Mucosa of rectum (tissue), 2 donors: ENCODE measurements around the gene CXCR5.
A peak's percentile ranks its signal among the peaks of the same experiment; 100 is the strongest.

ENCODE experiments used
- H3K27ac ChIP-seq, 2 donors: one replicate each; pipeline ENCODE4 v1.7.0; 2013; ENCODE audit warnings: inconsistent platforms in 2 of 2, low read depth in 2 of 2, low read length in 2 of 2
- H3K27me3 ChIP-seq, 2 donors: one replicate each; pipeline ENCODE4 v1.7.0; 2013; ENCODE audit warnings: low read length in 2 of 2; ENCODE audit not compliant: control insufficient read depth in 2 of 2, insufficient read depth in 2 of 2
- H3K36me3 ChIP-seq, 2 donors: one replicate each; pipeline ENCODE4 v1.7.0; 2013; ENCODE audit warnings: low read length in 2 of 2; ENCODE audit not compliant: control insufficient read depth in 2 of 2, insufficient read depth in 2 of 2
- H3K4me1 ChIP-seq, 2 donors: one replicate each; pipeline ENCODE4 v1.7.0; 2013; ENCODE audit warnings: low read length in 2 of 2, mild to moderate bottlenecking in 1 of 2; ENCODE audit not compliant: control insufficient read depth in 2 of 2, insufficient read depth in 2 of 2
- H3K4me3 ChIP-seq, 2 donors: one replicate each; pipeline ENCODE4 v1.7.0; 2013; ENCODE audit warnings: low read length in 2 of 2
- H3K9ac ChIP-seq, 2 donors: one replicate each; pipeline ENCODE4 v1.7.0; 2013; ENCODE audit warnings: low read length in 2 of 2, low read depth in 1 of 2, mild to moderate bottlenecking in 1 of 2
- H3K9me3 ChIP-seq, 2 donors: one replicate each; pipeline ENCODE4 v1.7.0; 2013; ENCODE audit warnings: low read length in 2 of 2; ENCODE audit not compliant: control insufficient read depth in 2 of 2
- donor health status: healthy.
- donor health status: Normal muscosa, but diverticular disease.

CXCR5 gene

DNA sequence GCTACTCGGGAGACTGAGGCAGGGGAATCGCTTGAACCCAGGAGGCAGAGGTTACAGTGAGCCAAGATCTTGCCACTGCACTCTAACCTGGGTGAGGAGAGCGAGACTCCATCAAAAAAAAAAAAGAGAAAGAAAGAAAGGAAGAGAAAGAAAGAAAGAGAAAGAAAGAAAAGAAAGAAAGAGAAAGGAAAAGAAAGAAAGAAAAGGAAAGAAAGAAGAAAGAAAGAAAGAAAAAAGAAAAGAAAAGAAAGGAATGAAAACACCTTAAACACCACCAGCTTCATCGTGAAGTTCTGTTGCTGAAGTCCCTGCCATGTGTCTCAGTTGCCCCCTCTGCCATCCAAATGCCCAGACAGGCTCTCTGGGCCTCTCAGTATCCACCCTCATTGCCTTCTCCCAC is 9.9 kb upstream of the CXCR5 start:
- Histone ChIP-seq H3K4me3 (no peak overlapping the region), H3K36me3 (no peaks in the 10 kb centered on the region), H3K9me3 (no peaks in the 10 kb centered on the region), H3K9ac (no peak overlapping the region), H3K27me3 (no peaks in the 10 kb centered on the region), H3K27ac (no peak overlapping the region), H3K4me1 (peaks cover 10% of the 10 kb centered on the region in 2 donors)

DNA sequence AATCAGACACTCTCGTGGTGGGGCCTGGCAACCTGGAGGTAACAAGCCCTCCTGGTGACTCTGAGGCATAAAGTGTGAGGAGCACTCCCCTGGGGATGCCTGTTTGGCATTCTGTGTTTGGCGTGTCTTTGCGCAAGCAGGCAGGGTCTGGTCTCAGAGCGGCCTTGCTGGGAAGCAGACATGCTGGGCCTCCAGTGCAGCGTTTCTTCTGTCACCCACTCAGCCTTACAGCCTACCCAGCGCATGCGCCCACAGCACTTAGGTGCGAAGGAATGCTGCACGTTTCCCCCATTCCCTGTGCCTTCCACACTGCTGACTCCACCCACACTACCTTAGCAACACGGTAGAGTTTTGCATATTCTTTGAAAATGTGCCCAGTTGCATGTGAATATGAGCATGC is 7.4 kb upstream of the CXCR5 start:
- peaks cover 0 to 4% of the 10 kb centered on the region in 2 donors for H3K4me1 ChIP-seq
- H3K36me3 ChIP-seq: no peaks in the 10 kb centered on the region
- H3K9ac ChIP-seq: no peak overlapping the region
- peak overlapping the region in 1 of 2 donors; percentile 22 for H3K4me3 ChIP-seq
- peak overlapping the region in 1 of 2 donors; percentile 75 for H3K27ac ChIP-seq
- no peaks in the 10 kb centered on the region for H3K9me3 ChIP-seq
- no peaks in the 10 kb centered on the region for H3K27me3 ChIP-seq

DNA sequence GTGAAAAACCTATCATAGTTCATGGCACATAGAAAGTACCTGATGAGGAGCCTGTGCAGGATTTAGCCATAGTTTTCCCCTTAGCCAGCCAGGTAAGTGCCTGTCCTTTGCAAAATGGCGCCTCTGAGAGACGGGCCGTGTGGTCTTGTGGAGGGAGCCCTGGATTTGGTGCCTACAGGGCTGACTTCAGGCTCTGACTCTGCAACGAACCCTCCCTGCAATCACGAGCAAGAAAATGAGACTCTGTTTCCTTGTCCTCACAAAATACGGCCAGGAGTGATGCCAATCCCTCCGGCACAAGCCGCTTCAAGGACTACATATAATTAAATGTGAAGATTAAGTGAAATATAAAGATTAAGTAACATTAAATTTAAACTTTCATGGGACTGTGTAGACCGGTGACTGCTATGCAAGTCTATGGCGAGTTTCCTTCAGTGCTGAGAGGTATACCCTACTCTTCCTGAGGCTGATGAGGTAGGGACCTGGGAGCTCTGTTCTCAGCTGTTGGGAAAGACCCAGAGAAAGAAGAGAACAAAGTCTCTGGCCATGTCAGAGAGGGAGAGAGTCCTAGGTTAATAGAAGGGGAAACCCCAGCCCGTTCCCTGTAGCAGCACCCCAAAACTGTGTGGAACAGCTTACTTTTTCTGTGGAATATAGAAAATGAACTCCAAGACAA is 6.1 kb upstream of the CXCR5 start:
- peak overlapping the region in 1 of 2 donors; percentile 25 for H3K27ac ChIP-seq
- no peak overlapping the region for H3K9ac ChIP-seq
- H3K4me3 ChIP-seq: no peak overlapping the region
- no peaks in the 10 kb centered on the region for H3K27me3 ChIP-seq
- H3K36me3 ChIP-seq: no peaks in the 10 kb centered on the region
- H3K4me1 ChIP-seq: peaks cover 0 to 4% of the 10 kb centered on the region in 2 donors
- H3K9me3 ChIP-seq: no peaks in the 10 kb centered on the region

DNA sequence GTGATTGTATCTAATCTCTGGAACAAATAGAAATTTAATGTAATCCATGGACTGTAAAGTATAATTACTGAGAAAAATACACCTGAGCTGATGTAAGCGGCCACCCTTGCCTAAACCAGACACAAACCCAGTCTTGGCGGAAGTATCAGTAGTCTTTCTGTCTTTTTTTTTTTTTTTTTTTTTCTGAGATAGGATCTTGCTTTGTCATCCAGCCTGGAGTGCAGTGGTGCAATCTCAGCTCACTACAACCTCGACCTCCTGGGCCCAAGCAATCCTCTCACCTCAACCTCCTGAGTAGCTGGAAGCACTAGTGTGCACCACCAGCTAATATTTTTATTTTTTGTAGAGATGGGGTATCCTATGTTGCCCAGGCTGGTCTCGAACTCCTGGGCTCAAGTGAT is 5.5 kb upstream of the CXCR5 start:
- Histone ChIP-seq H3K27ac (no peak overlapping the region), H3K9me3 (no peaks in the 10 kb centered on the region), H3K9ac (no peak overlapping the region), H3K4me1 (peaks cover 0 to 4% of the 10 kb centered on the region in 2 donors), H3K27me3 (no peaks in the 10 kb centered on the region), H3K36me3 (no peaks in the 10 kb centered on the region), H3K4me3 (no peak overlapping the region)

DNA sequence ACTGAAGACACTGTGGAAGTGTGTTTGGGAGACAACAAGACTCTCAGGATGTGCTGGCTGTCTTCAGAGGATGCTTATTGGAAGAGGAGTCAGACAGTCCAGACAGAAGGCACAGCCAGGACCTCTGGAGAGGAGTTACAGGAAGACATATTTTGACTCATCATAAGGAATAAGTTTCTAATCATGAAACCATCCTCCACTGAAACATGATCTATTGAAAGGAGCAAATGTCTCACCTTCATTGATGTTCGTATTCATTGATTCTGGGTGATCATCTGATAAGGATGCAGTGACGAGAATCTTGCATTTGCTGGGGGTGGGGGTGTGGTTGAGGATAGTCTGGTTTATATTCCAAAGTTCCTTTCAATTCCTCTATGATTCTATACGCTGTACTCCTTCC is 2.5 kb upstream of the CXCR5 start:
- Histone ChIP-seq H3K4me1 (peaks cover 0 to 4% of the 10 kb centered on the region in 2 donors), H3K36me3 (no peaks in the 10 kb centered on the region), H3K9me3 (no peaks in the 10 kb centered on the region), H3K27me3 (no peaks in the 10 kb centered on the region), H3K4me3 (no peak overlapping the region), H3K27ac (no peak overlapping the region), H3K9ac (no peak overlapping the region)

DNA sequence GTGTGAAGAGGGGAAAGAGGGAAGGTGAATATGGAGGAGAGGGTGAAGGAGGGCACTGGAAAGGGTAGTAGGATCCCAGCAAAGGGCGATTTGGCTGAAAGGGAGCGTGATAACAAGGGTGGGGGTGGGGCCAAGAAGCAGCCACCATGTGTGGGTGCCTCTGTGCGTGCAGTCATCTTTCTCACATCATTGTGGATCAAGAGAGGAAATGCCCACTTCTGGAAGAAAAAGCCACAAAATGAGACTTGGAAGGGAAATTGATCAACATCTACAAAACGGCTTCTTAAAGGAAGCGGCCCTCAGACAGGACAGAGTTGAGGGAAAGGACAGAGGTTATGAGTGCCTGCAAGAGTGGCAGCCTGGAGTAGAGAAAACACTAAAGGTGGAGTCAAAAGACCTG is 1.2 kb upstream of the CXCR5 start:
- no peak overlapping the region for H3K9ac ChIP-seq
- H3K36me3 ChIP-seq: no peaks in the 10 kb centered on the region
- H3K27ac ChIP-seq: no peak overlapping the region
- H3K9me3 ChIP-seq: no peaks in the 10 kb centered on the region
- no peaks in the 10 kb centered on the region for H3K27me3 ChIP-seq
- no peak overlapping the region for H3K4me3 ChIP-seq
- peaks cover 0 to 7% of the 10 kb centered on the region in 2 donors for H3K4me1 ChIP-seq

DNA sequence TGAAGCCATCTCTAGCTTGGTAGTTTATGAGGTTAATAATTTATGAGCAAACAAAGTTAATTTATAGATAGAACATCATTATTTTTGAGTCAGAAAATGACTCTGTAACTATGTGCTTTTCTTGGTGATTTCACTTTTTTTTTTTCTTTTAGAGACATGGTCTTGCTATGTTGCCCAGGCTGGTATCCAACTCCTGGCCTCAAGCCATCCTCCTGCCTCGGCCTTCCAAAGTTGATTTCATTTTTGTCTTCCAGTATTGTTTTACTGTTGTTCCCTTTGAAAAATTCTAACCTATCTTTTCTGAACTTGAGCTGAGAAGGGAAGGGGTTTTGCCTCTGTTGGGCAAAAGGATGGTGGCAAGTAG is 706 bp upstream of the CXCR5 start:
- peaks cover 0 to 4% of the 10 kb centered on the region in 2 donors for H3K4me1 ChIP-seq
- H3K9me3 ChIP-seq: no peaks in the 10 kb centered on the region
- no peak overlapping the region for H3K27ac ChIP-seq
- H3K4me3 ChIP-seq: no peak overlapping the region
- H3K27me3 ChIP-seq: no peaks in the 10 kb centered on the region
- no peaks in the 10 kb centered on the region for H3K36me3 ChIP-seq
- H3K9ac ChIP-seq: no peak overlapping the region

DNA sequence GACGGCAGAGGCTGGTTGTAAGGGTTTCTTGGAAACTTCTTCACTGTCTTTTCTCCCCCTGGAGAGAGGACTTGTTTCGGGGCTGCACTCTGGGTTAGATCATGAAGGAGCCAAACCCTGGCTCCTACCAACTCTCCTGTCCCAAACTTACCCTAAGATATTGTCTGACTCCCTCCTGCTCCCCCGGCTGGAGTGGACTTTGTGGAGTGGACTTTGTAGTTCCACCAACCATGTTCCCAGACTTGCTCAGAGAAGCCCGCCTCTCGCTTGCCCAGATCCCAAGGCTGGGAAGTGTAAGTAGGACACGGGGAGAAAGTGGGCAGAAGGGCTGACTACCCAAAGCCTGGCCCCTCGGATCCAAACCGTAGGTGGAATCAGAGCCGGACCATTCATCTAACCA is 1.2 kb downstream of the CXCR5 start:
- Histone ChIP-seq H3K9ac (no peak overlapping the region), H3K4me3 (peak overlapping the region in 1 of 2 donors; percentile 55), H3K27me3 (no peaks in the 10 kb centered on the region), H3K36me3 (no peaks in the 10 kb centered on the region), H3K4me1 (peaks cover 0 to 13% of the 10 kb centered on the region in 2 donors), H3K27ac (peak overlapping the region in 1 of 2 donors; percentile 27), H3K9me3 (no peaks in the 10 kb centered on the region)

DNA sequence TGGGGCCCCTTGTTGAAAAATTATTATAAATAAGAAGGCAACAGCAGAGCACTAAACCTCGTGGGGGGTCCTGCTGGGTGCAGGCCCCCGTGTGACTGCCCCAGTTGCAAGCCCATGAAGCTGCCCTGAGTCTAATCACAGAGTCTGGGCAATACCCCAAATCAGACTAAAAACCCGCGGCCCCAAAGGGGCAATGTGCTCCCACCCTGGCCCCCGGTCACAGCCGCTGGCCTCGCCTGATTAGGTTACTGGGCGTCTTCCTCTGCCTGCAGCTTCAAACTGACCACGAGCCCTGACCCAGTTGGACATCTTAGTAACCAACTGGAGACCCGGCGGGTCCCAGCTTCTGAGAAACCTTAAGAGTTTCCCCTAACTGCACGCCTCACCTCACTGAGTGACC is 1.6 kb downstream of the CXCR5 start:
- Histone ChIP-seq H3K9ac (no peak overlapping the region), H3K9me3 (no peaks in the 10 kb centered on the region), H3K36me3 (no peaks in the 10 kb centered on the region), H3K27ac (peak overlapping the region in 1 of 2 donors; percentile 27), H3K27me3 (no peaks in the 10 kb centered on the region), H3K4me3 (peak overlapping the region in 1 of 2 donors; percentile 49), H3K4me1 (peaks cover 0 to 13% of the 10 kb centered on the region in 2 donors)

DNA sequence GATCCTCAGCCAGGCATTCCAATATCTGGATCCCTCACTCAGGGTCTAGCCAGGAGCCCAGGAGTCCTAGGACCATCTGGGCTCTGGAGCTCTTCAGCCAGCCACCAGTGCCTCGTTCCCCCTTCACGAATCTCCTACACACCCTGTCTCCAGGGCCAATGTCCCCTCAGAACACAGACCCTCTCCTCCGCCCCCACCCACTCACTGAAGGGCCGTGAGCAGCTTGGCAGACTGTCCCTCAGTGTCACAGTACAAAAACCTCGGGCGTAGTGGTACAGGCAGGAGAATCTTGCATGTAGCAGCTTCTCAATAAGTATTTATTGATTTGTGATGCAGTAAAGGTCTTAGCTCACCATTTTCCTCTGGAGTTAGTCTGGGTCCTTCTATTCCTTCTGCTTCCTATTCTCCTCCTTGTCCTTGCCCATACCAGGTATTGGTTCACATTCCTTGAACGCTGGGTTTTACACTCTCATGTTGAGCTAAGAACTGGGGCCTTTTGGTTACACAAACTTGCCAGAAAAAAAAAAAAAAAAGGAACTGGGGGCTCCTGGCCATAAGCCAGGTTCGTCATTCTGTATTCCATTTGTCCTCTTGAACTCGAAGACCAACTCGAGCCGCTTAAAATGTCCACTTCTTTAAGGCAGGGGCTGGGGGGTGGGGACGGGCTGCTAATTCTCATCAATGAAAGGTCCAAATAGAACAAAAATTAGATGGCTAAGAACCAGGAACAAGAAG is 2.3 kb downstream of the CXCR5 start:
- Histone ChIP-seq H3K27me3 (no peaks in the 10 kb centered on the region), H3K4me1 (peaks cover 0 to 13% of the 10 kb centered on the region in 2 donors), H3K36me3 (no peaks in the 10 kb centered on the region), H3K4me3 (peak overlapping the region in 1 of 2 donors; percentile 49), H3K27ac (peak overlapping the region in 1 of 2 donors; percentile 48), H3K9me3 (no peaks in the 10 kb centered on the region), H3K9ac (no peak overlapping the region)
